IMR-90 (cell line): Measurements from ENCODE around the gene NPL. TPM values are rescaled to one million over a fixed set of nuclear protein-coding genes. Genes with fewer than 3 reads are reported as not detected.

ENCODE experiments used
- ATAC-seq: fragments of 200-7000 bp; cut with Tn5 transposase; 2 replicates; pipeline ENCODE4 v1.9.1; 2020; ENCODE audit warnings: low read depth, mild to moderate bottlenecking, moderate library complexity
- BruUV-seq: library from RNA; stranded (reverse); fragments of 400-500 nt; replicated peaks from 2 replicates; lab custom pipeline; 2021; lab: Mats Ljungman, UMichigan
- CTCF ChIA-PET: fragments of 300-600 bp; formaldehyde crosslinking; extraction: SDS; loops from one replicate; lab custom pipeline; 2021; ENCODE audit warnings: antibody characterized with exemption; lab: Yijun Ruan, JAX
- POLR2A ChIA-PET: fragments of 300-600 bp; sonication (Branson Sonifier 250); formaldehyde crosslinking; loops from one replicate; lab custom pipeline; 2022; ENCODE audit warnings: antibody characterized with exemption; ENCODE audit not compliant: unreplicated experiment; lab: Charles Lee
- DNase-seq: peaks from one replicate; pipeline ENCODE4 v3.0.0; 2013
- H2AFZ ChIP-seq: replicated peaks from 2 replicates; pipeline ENCODE3; 2013; ENCODE audit warnings: low read length, mild to moderate bottlenecking; ENCODE audit not compliant: poor library complexity
- H2AK5ac ChIP-seq: 2 replicates; pipeline ENCODE4 v1.6.1; 2013; ENCODE audit warnings: low read depth, low read length, inconsistent platforms
- H2AK9ac ChIP-seq: replicated peaks from 2 replicates; pipeline ENCODE3; 2013; ENCODE audit warnings: mild to moderate bottlenecking, low read depth, low read length, moderate library complexity; ENCODE audit not compliant: poor library complexity
- H2BK120ac ChIP-seq: 2 replicates; pipeline ENCODE4 v1.6.1; 2013; ENCODE audit warnings: low read depth, low read length, inconsistent platforms
- H2BK15ac ChIP-seq: 3 replicates; pipeline ENCODE4 v1.6.1; 2013; ENCODE audit warnings: low read depth, low read length, inconsistent platforms
- H2BK20ac ChIP-seq: 2 replicates; pipeline ENCODE4 v1.6.1; 2013; ENCODE audit warnings: low read depth, mild to moderate bottlenecking, inconsistent platforms, low read length, moderate library complexity
- H2BK5ac ChIP-seq: 2 replicates; pipeline ENCODE4 v1.6.1; 2013; ENCODE audit warnings: mild to moderate bottlenecking, low read depth, low read length, inconsistent platforms; ENCODE audit not compliant: poor library complexity, severe bottlenecking
- H3K14ac ChIP-seq: replicated peaks from 2 replicates; pipeline ENCODE4 v1.6.1; 2013; ENCODE audit warnings: low read depth, low read length, inconsistent platforms
- H3K18ac ChIP-seq: 2 replicates; pipeline ENCODE4 v1.6.1; 2013; ENCODE audit warnings: low read depth, low read length, control low read depth
- H3K23ac ChIP-seq: 2 replicates; pipeline ENCODE4 v1.6.1; 2013; ENCODE audit warnings: low read depth, low read length, inconsistent platforms
- H3K27ac ChIP-seq: 2 replicates; pipeline ENCODE4 v1.5.1; 2013; ENCODE audit warnings: mild to moderate bottlenecking, control low read depth, low read length; ENCODE audit not compliant: insufficient read depth
- H3K27me3 ChIP-seq: 2 replicates; pipeline ENCODE4 v1.6.1; 2013; ENCODE audit warnings: low read length; ENCODE audit not compliant: control insufficient read depth, insufficient read depth
- H3K36me3 ChIP-seq: 2 replicates; pipeline ENCODE4 v1.6.1; 2013; ENCODE audit warnings: low read length, mixed read lengths; ENCODE audit not compliant: control insufficient read depth, insufficient read depth
- H3K4ac ChIP-seq: 2 replicates; pipeline ENCODE4 v1.6.1; 2013; ENCODE audit warnings: low read depth, low read length, inconsistent platforms
- H3K4me1 ChIP-seq: 2 replicates; pipeline ENCODE4 v1.6.1; 2013; ENCODE audit warnings: low read length, mixed read lengths; ENCODE audit not compliant: control insufficient read depth, insufficient read depth
- H3K4me2 ChIP-seq: 2 replicates; pipeline ENCODE4 v1.6.1; 2013; ENCODE audit warnings: low read depth, mild to moderate bottlenecking, control low read depth, low read length, moderate library complexity
- H3K4me3 ChIP-seq: 2 replicates; pipeline ENCODE4 v1.5.1; 2013; ENCODE audit warnings: low read depth, mild to moderate bottlenecking, control low read depth, low read length, moderate library complexity; ENCODE audit not compliant: insufficient read depth
- H3K56ac ChIP-seq: 2 replicates; pipeline ENCODE4 v1.6.1; 2013; ENCODE audit warnings: low read length, inconsistent platforms; ENCODE audit not compliant: insufficient read depth; ENCODE audit errors: extremely low read depth
- H3K79me1 ChIP-seq, 2 experiments: 2 replicates each; pipeline ENCODE4 v1.6.1; 2013; ENCODE audit warnings: low read length in 2 of 2, inconsistent platforms in 1 of 2, low read depth in 1 of 2
- H3K9ac ChIP-seq: 2 replicates; pipeline ENCODE4 v1.6.1; 2013; ENCODE audit warnings: low read depth, low read length, control low read depth
- H3K9me1 ChIP-seq: 2 replicates; pipeline ENCODE4 v1.6.1; 2013; ENCODE audit warnings: low read length, inconsistent platforms; ENCODE audit not compliant: insufficient read depth
- H3K9me3 ChIP-seq: 2 replicates; pipeline ENCODE4 v1.6.1; 2013; ENCODE audit warnings: low read length; ENCODE audit not compliant: control insufficient read depth, insufficient read depth
- H4K20me1 ChIP-seq: 2 replicates; pipeline ENCODE4 v1.6.1; 2013; ENCODE audit warnings: low read length, inconsistent platforms; ENCODE audit not compliant: insufficient read depth
- H4K5ac ChIP-seq: 2 replicates; pipeline ENCODE4 v1.6.1; 2013; ENCODE audit warnings: mild to moderate bottlenecking, low read depth, low read length, control low read depth
- H4K8ac ChIP-seq, 2 experiments: 2 replicates each; pipeline ENCODE4 v1.6.1; 2013; ENCODE audit warnings: low read depth in 2 of 2, low read length in 2 of 2, control low read depth in 1 of 2, inconsistent platforms in 1 of 2
- H4K91ac ChIP-seq: 2 replicates; pipeline ENCODE4 v1.6.1; 2013; ENCODE audit warnings: low read depth, low read length, inconsistent platforms; ENCODE audit not compliant: insufficient read depth
- BHLHE40 ChIP-seq: fragments of 150-350 bp; IDR thresholded peaks from 2 replicates; pipeline ENCODE4 v1.6.1; 2016; ENCODE audit warnings: mild to moderate bottlenecking, low read depth, low read length
- CHD1 ChIP-seq: IDR thresholded peaks from 2 replicates; pipeline ENCODE4 v1.6.1; 2012; ENCODE audit warnings: low read depth, low read length, improper control_type of control experiment
- FOS ChIP-seq: fragments of 150-350 bp; IDR thresholded peaks from 2 replicates; pipeline ENCODE4 v1.6.1; 2016; ENCODE audit warnings: low read depth, low read length
- MAFK ChIP-seq: IDR thresholded peaks from 2 replicates; pipeline ENCODE4 v1.6.1; 2012; ENCODE audit warnings: low read depth, low read length, improper control_type of control experiment
- MAZ ChIP-seq: IDR thresholded peaks from 2 replicates; pipeline ENCODE4 v1.6.1; 2012; ENCODE audit warnings: low read depth, mild to moderate bottlenecking, low read length, improper control_type of control experiment, moderate library complexity, borderline replicate concordance
- MXI1 ChIP-seq: IDR thresholded peaks from 2 replicates; pipeline ENCODE4 v1.6.1; 2012; ENCODE audit warnings: low read depth, mild to moderate bottlenecking, low read length, moderate library complexity, borderline replicate concordance
- NFE2L2 ChIP-seq: fragments of 150-350 bp; IDR thresholded peaks from 2 replicates; pipeline ENCODE4 v1.6.1; 2016; ENCODE audit warnings: low read depth, mild to moderate bottlenecking, low read length
- POLR2A ChIP-seq: IDR thresholded peaks from 2 replicates; pipeline ENCODE4 v1.6.1; 2012; ENCODE audit warnings: mild to moderate bottlenecking, low read depth, low read length
- RCOR1 ChIP-seq: IDR thresholded peaks from 2 replicates; pipeline ENCODE4 v1.6.1; 2012; ENCODE audit warnings: mild to moderate bottlenecking, low read length, improper control_type of control experiment; ENCODE audit not compliant: insufficient replicate concordance
- SMC3 ChIP-seq: fragments of 150-350 bp; IDR thresholded peaks from 2 replicates; pipeline ENCODE4 v1.6.1; 2016; ENCODE audit warnings: low read depth, mild to moderate bottlenecking, antibody characterized with exemption, low read length, moderate library complexity
- WGBS, 2 experiments: methylation state at CpG; one replicate each; pipeline versions ENCODE4 v1.1.5 to v1.1.7; 2013; ENCODE audit warnings: missing lambda C conversion rate in 2 of 2; ENCODE audit not compliant: insufficient read length in 1 of 2; ENCODE audit errors: extremely low coverage in 2 of 2; 5-methylcytosine and 5-hydroxymethylcytosine counted together
- dilution Hi-C: fragments of 300-500 bp; cut with HindIII; formaldehyde crosslinking; loops from one replicate; pipeline ENCODE4 v1.14.3; 2018; ENCODE audit warnings: low sequenced_read_pairs; ENCODE audit not compliant: unreplicated experiment
- in situ Hi-C: fragments of 300-500 bp; cut with MboI; formaldehyde crosslinking; loops from 3 replicates; pipeline ENCODE4 v1.14.3; 2019; ENCODE audit warnings: low sequenced_read_pairs, inconsistent platforms, mixed read lengths
- intact Hi-C: fragments of 100-400 bp; cut with micrococcal nuclease; formaldehyde crosslinking; loops from 2 replicates; pipeline ENCODE4 v1.10.0; 2022
- polyA plus RNA-seq, 3 experiments: library from polyadenylated mRNA; depleted of rRNA; stranded (reverse); fragments of >200 nt; gene quantifications; 2 replicates each; pipeline ENCODE4 v1.2.3, GENCODE V29; 2012; ENCODE audit warnings: low replicate concordance in 1 of 3
- total RNA-seq: library from RNA; depleted of rRNA; stranded (reverse); fragments of >200 nt; gene quantifications from 2 replicates; pipeline ENCODE4 v1.2.3, GENCODE V29; 2012
- TF ChIP-seq, protein P1 (sequence below): fragments of 150-350 bp; IDR thresholded peaks from 2 replicates; pipeline ENCODE4 v1.6.1; 2016; ENCODE audit warnings: low read depth, mild to moderate bottlenecking, low read length, moderate library complexity, borderline replicate concordance
- TF ChIP-seq, protein P2 (sequence below): conservative IDR thresholded peaks from 2 replicates; pipeline ENCODE4 v1.5.1; 2012; ENCODE audit warnings: mild to moderate bottlenecking, low read depth, low read length, improper control_type of control experiment

The NPL gene
- total and polyA plus RNA-seq, 2 of the 4 experiments (the other 2 are of a cell fraction), result 0.36 to 0.68 TPM

DNA sequence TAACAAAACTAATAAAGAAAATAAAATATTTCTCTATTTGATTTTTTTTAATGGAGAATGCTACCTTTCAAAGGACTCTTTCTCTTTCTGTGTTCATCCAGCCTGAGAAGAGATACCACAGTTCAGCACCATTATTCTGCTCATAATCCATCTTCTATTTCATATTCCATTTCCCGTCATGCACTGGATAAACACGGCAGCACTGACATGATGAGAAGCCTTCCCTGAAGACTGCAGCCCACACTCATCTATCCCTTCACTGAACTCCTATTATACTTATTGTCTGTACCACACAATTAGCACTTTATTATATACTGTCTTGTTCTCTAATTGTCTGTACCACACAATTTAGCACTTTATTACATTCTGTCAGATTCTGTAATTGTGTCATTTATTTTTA is 10.7 kb upstream of the NPL start:
- Histone ChIP-seq H4K91ac (no peak overlapping the region), H2BK120ac (no peak overlapping the region), H3K27me3 (peaks cover 4% of the 10 kb centered on the region), H3K4me3 (no peak overlapping the region), H4K8ac (no peak overlapping the region), H3K36me3 (no peaks in the 10 kb centered on the region), H3K9me3 (no peaks in the 10 kb centered on the region), H2BK20ac (no peak overlapping the region), H3K9me1 (no peaks in the 10 kb centered on the region; the same call in 1 of the 2 replicates), H2AK9ac (no peak overlapping the region), H3K27ac (no peak overlapping the region), H3K14ac (no peak overlapping the region), H3K4me2 (no peak overlapping the region), H3K4ac (no peak overlapping the region), H2BK15ac (no peak overlapping the region), H3K79me1 (no peaks in the 10 kb centered on the region), H3K9ac (no peak overlapping the region), H3K18ac (no peak overlapping the region), H3K4me1 (no peaks in the 10 kb centered on the region), H3K23ac (no peak overlapping the region), H2BK5ac (no peak overlapping the region), H4K5ac (no peak overlapping the region), H2AFZ (no peak overlapping the region), H4K20me1 (no peaks in the 10 kb centered on the region), H3K56ac (no peak overlapping the region), H2AK5ac (no peak overlapping the region)
- WGBS, 2 experiments, result 20% methylated on average over 2 of the region's 2 CpGs; no CpG with 5 or more reads in 1 of the 2 experiments
- CTCF ChIA-PET, result interaction anchor here (1.0 kb wide), 1 partner anchor 8 kb away, joined by 4 read pairs; no protein-coding TSS in a partner anchor
- TF ChIP-seq BHLHE40 (no peak), MAFK (no peak), CHD1 (no peak), MAZ (no peak), MXI1 (no peak), NFE2L2 (no peak), FOS (no peak), RCOR1 (no peak), POLR2A (no peak), SMC3 (no peak)
- TF ChIP-seq, protein P1, sequence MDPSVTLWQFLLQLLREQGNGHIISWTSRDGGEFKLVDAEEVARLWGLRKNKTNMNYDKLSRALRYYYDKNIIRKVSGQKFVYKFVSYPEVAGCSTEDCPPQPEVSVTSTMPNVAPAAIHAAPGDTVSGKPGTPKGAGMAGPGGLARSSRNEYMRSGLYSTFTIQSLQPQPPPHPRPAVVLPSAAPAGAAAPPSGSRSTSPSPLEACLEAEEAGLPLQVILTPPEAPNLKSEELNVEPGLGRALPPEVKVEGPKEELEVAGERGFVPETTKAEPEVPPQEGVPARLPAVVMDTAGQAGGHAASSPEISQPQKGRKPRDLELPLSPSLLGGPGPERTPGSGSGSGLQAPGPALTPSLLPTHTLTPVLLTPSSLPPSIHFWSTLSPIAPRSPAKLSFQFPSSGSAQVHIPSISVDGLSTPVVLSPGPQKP, result no peak
- TF ChIP-seq, protein P2, sequence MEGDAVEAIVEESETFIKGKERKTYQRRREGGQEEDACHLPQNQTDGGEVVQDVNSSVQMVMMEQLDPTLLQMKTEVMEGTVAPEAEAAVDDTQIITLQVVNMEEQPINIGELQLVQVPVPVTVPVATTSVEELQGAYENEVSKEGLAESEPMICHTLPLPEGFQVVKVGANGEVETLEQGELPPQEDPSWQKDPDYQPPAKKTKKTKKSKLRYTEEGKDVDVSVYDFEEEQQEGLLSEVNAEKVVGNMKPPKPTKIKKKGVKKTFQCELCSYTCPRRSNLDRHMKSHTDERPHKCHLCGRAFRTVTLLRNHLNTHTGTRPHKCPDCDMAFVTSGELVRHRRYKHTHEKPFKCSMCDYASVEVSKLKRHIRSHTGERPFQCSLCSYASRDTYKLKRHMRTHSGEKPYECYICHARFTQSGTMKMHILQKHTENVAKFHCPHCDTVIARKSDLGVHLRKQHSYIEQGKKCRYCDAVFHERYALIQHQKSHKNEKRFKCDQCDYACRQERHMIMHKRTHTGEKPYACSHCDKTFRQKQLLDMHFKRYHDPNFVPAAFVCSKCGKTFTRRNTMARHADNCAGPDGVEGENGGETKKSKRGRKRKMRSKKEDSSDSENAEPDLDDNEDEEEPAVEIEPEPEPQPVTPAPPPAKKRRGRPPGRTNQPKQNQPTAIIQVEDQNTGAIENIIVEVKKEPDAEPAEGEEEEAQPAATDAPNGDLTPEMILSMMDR, result no peak
- dilution Hi-C loops (no loop called here), intact Hi-C loops (no loop called here), in situ Hi-C loops (loop anchor here (25.0 kb wide), 1 partner anchor 692 kb away; no protein-coding TSS in a partner anchor)
- no peak for ATAC-seq
- DNase-seq, result no peak
- POLR2A ChIA-PET, result no interaction called here
- BruUV-seq, result no TSS peak
